SK-N-SH (cell line): ENCODE measurements around the gene TAOK1. TPM values are rescaled to one million over a fixed set of nuclear protein-coding genes. Genes with fewer than 3 reads are reported as not detected.

Experiments
- CTCF ChIA-PET: fragments of 300-600, 350-600 bp; formaldehyde crosslinking; extraction: SDS; loops from one replicate; lab custom pipeline; 2021; lab: Yijun Ruan, JAX
- POLR2A ChIA-PET: fragments of 350-600 bp; sonication (Branson Sonifier 250); formaldehyde crosslinking; extraction: SDS; loops from one replicate; lab custom pipeline; 2020; ENCODE audit warnings: antibody characterized with exemption, inconsistent platforms; lab: Yijun Ruan, JAX
- DNase-seq: peaks from one replicate; pipeline ENCODE4 v3.0.0; 2012
- H2AFZ ChIP-seq: fragments of 200-600 bp; sonication (generic); 2 replicates; pipeline ENCODE4 v1.8.1; 2016; ENCODE audit warnings: antibody characterized with exemption, mild to moderate bottlenecking, low read depth
- H3F3A ChIP-seq: fragments of 200-600 bp; sonication (generic); replicated peaks from 2 replicates; pipeline ENCODE3; 2016; ENCODE audit warnings: antibody characterized with exemption, mild to moderate bottlenecking; ENCODE audit not compliant: insufficient read depth
- H3K27ac ChIP-seq, 2 experiments: fragments of 200-500 bp in 1 of 2; fragments of 200-600 bp in 1 of 2; sonication (Bioruptor generic) in 1 of 2; sonication (generic), shearing (Covaris generic) in 1 of 2; 2 replicates each; pipeline versions ENCODE4 v1.5.1 to v1.6.1; 2014 to 2016; ENCODE audit warnings: low read depth in 2 of 2, inconsistent platforms in 1 of 2, low read length in 1 of 2, mild to moderate bottlenecking in 1 of 2, mixed read lengths in 1 of 2
- H3K27me3 ChIP-seq: fragments of 200-600 bp; sonication (generic), shearing (Covaris generic); 2 replicates; pipeline ENCODE4 v1.6.1; 2016; ENCODE audit warnings: mixed run types; ENCODE audit not compliant: insufficient read depth
- H3K36me3 ChIP-seq, 2 experiments: fragments of 200-500 bp in 1 of 2; fragments of 200-600 bp in 1 of 2; sonication (Bioruptor generic) in 1 of 2; sonication (generic) in 1 of 2; replicated peaks in 1 of 2; 2 replicates each; pipeline versions ENCODE3 to v1.5.1; 2014 to 2016; ENCODE audit warnings: low read length in 1 of 2, mild to moderate bottlenecking in 1 of 2; ENCODE audit not compliant: insufficient read depth in 2 of 2, control insufficient read depth in 1 of 2
- H3K4me1 ChIP-seq, 2 experiments: fragments of 200-500 bp in 1 of 2; fragments of 200-600 bp in 1 of 2; sonication (Bioruptor generic) in 1 of 2; sonication (generic), shearing (Covaris generic) in 1 of 2; 2 replicates each; pipeline versions ENCODE4 v1.5.1 to v1.6.1; 2014 to 2016; ENCODE audit warnings: low read depth in 1 of 2, low read length in 1 of 2, mixed run types in 1 of 2; ENCODE audit not compliant: insufficient read depth in 2 of 2, control insufficient read depth in 1 of 2
- H3K4me2 ChIP-seq: fragments of 200-600 bp; sonication (generic), shearing (Covaris generic); 2 replicates; pipeline ENCODE4 v1.6.1; 2017; ENCODE audit warnings: mixed run types
- H3K4me3 ChIP-seq, 2 experiments: fragments of 200-500 bp in 1 of 2; fragments of 200-600 bp in 1 of 2; sonication (Bioruptor generic) in 1 of 2; sonication (generic), shearing (Covaris generic) in 1 of 2; 2 replicates each; pipeline versions ENCODE4 v1.5.1 to v1.8.1; 2014 to 2016; ENCODE audit warnings: low read depth in 2 of 2, inconsistent platforms in 1 of 2, low read length in 1 of 2, mild to moderate bottlenecking in 1 of 2, mixed read lengths in 1 of 2, moderate library complexity in 1 of 2
- H3K79me2 ChIP-seq: fragments of 200-600 bp; sonication (generic); 2 replicates; pipeline ENCODE4 v1.8.1; 2017; ENCODE audit warnings: mild to moderate bottlenecking; ENCODE audit not compliant: insufficient read depth
- H3K9ac ChIP-seq: fragments of 200-600 bp; sonication (generic); 2 replicates; pipeline ENCODE4 v1.6.1; 2017; ENCODE audit warnings: mixed run types
- H3K9me2 ChIP-seq: fragments of 200-600 bp; sonication (generic); 2 replicates; pipeline ENCODE4 v1.6.1; 2017; ENCODE audit warnings: mixed run types
- H3K9me3 ChIP-seq: fragments of 200-600 bp; sonication (generic); 2 replicates; pipeline ENCODE4 v1.6.1; 2017; ENCODE audit warnings: mixed run types, mild to moderate bottlenecking, moderate library complexity
- H4K20me1 ChIP-seq: fragments of 200-600 bp; sonication (generic); 2 replicates; pipeline ENCODE4 v1.6.1; 2017; ENCODE audit warnings: mild to moderate bottlenecking, mixed run types; ENCODE audit not compliant: insufficient read depth
- CTCF ChIP-seq: fragments of 200-600 bp; sonication (generic); IDR thresholded peaks from 2 replicates; pipeline ENCODE4 v1.6.1; 2017; ENCODE audit warnings: antibody characterized with exemption, mild to moderate bottlenecking, moderate library complexity
- ELF1 ChIP-seq: IDR thresholded peaks from 2 replicates; pipeline ENCODE4 v1.4.0; 2012
- FOSL2 ChIP-seq: IDR thresholded peaks from 2 replicates; pipeline ENCODE4 v1.4.0; 2012; ENCODE audit warnings: low read depth, mild to moderate bottlenecking, moderate library complexity, borderline replicate concordance
- FOXJ3 ChIP-seq: sonication (generic); formaldehyde crosslinking; IDR thresholded peaks from 2 replicates; pipeline ENCODE4 v1.5.1; 2020; ENCODE audit warnings: mild to moderate bottlenecking, missing genetic modification reagents
- FOXM1 ChIP-seq: IDR thresholded peaks from 2 replicates; pipeline ENCODE4 v1.4.0; 2012; ENCODE audit warnings: low read depth, mild to moderate bottlenecking
- GATA2 ChIP-seq: sonication (generic); formaldehyde crosslinking; IDR thresholded peaks from 2 replicates; pipeline ENCODE4 v1.5.0; 2020; ENCODE audit warnings: mild to moderate bottlenecking, missing genetic modification reagents
- IRF3 ChIP-seq: fragments of 150-350 bp; IDR thresholded peaks from 2 replicates; pipeline ENCODE4 v1.6.1; 2016; ENCODE audit warnings: mild to moderate bottlenecking, low read depth, low read length
- JUND ChIP-seq: IDR thresholded peaks from 2 replicates; pipeline ENCODE4 v1.4.0; 2012
- POLR2AphosphoS5 ChIP-seq: IDR thresholded peaks from 2 replicates; pipeline ENCODE4 v1.6.1; 2012; ENCODE audit warnings: low read depth, low read length
- RAD21 ChIP-seq: IDR thresholded peaks from 2 replicates; pipeline ENCODE4 v1.6.1; 2012; ENCODE audit warnings: mild to moderate bottlenecking, low read length
- RCOR1 ChIP-seq: fragments of 150-350 bp; IDR thresholded peaks from 2 replicates; pipeline ENCODE4 v1.6.1; 2017; ENCODE audit warnings: antibody characterized with exemption, low read length
- RXRA ChIP-seq: IDR thresholded peaks from 2 replicates; pipeline ENCODE4 v1.4.0; 2012; ENCODE audit warnings: low read depth, mild to moderate bottlenecking, borderline replicate concordance
- SIN3A ChIP-seq: IDR thresholded peaks from 2 replicates; pipeline ENCODE4 v1.6.1; 2012; ENCODE audit warnings: low read depth, mild to moderate bottlenecking, low read length, moderate library complexity, borderline replicate concordance
- SMC3 ChIP-seq: IDR thresholded peaks from 2 replicates; pipeline ENCODE4 v1.6.1; 2012; ENCODE audit warnings: low read depth, low read length, improper control_type of control experiment
- TCF12 ChIP-seq: IDR thresholded peaks from 2 replicates; pipeline ENCODE4 v1.4.0; 2012
- WGBS: methylation state at CpG from one replicate; pipeline ENCODE4 v1.1.6; 2017; ENCODE audit warnings: low lambda C conversion rate; 5-methylcytosine and 5-hydroxymethylcytosine counted together
- polyA plus RNA-seq, 3 experiments: library from polyadenylated mRNA; depleted of rRNA; stranded (reverse); fragments of >200 nt; gene quantifications; 2 replicates each; pipeline ENCODE4 v1.2.3, GENCODE V29; 2012

The TAOK1 gene
- polyA plus RNA-seq, 1 of the 3 experiments (the other 2 are of a cell fraction): 5.9 TPM

GRCh38 chr17:29526322-29526721 lies 136.2 kb downstream of the TAOK1 start:
- DNase-seq: no peak
- Histone ChIP-seq H3K4me1 (no peaks in the 10 kb centered on the region), H3K9me2 (no peaks in the 10 kb centered on the region), H3K79me2 (peaks cover 7% of the 10 kb centered on the region), H3K9ac (no peak overlapping the region), H3K4me3 (no peak overlapping the region), H3K4me2 (no peak overlapping the region), H4K20me1 (no peaks in the 10 kb centered on the region), H3K9me3 (no peaks in the 10 kb centered on the region), H3K27ac (no peak overlapping the region), H3K36me3 (peaks cover 18 to 45% of the 10 kb centered on the region in 2 experiments), H2AFZ (no peak overlapping the region), H3F3A (peaks cover 15% of the 10 kb centered on the region), H3K27me3 (no peaks in the 10 kb centered on the region)
- ChIA-PET CTCF (interaction anchor here (1.7 to 2.6 kb wide), 3 partner anchors 10 to 157 kb away, joined by 4 to 16 read pairs (median 6); no protein-coding TSS in a partner anchor), POLR2A (no interaction called here)
- TF ChIP-seq JUND (no peak), TCF12 (no peak), IRF3 (no peak)
- WGBS: 93% methylated on average over 3 of the region's 3 CpGs

- POLR2A ChIA-PET: no interaction called here
- H3K4me3 ChIP-seq: no peak overlapping the region
- no peak overlapping the region for H3K27ac ChIP-seq
- no peaks in the 10 kb centered on the region for H3K9me2 ChIP-seq
- no peak for TF ChIP-seq RAD21
- TF ChIP-seq CTCF: no peak
- no peak for TF ChIP-seq GATA2 (CRISPR knock-in tag)
- no peak for TF ChIP-seq RXRA
- TF ChIP-seq FOXM1: no peak
- TF ChIP-seq TCF12: no peak
- CTCF ChIA-PET: interaction anchor here (1.4 to 6.8 kb wide), 3 partner anchors 10 to 164 kb away, joined by 6 to 75 read pairs (median 10); no protein-coding TSS in a partner anchor
- no peak overlapping the region for H3K4me2 ChIP-seq
- H3K27me3 ChIP-seq: no peaks in the 10 kb centered on the region
- H3F3A ChIP-seq: peaks cover 21% of the 10 kb centered on the region
- H3K9me3 ChIP-seq: no peaks in the 10 kb centered on the region
- H3K9ac ChIP-seq: no peak overlapping the region
- H3K36me3 ChIP-seq: peaks cover 21 to 39% of the 10 kb centered on the region in 2 experiments
- no peak overlapping the region for H2AFZ ChIP-seq
- DNase-seq: no peak
- H3K4me1 ChIP-seq: no peaks in the 10 kb centered on the region
- 92% methylated on average over 8 of the region's 8 CpGs for WGBS
- no peaks in the 10 kb centered on the region; the same call in 1 of the 2 replicates for H3K79me2 ChIP-seq
- H4K20me1 ChIP-seq: 0 out of 2 replicates have a peak, but pooled peaks cover 3% of the 10 kb centered on the region
These were observed 143.8 kb downstream of the TAOK1 start for GRCh38 chr17:29533976-29534375.

- H3K27me3 ChIP-seq: no peaks in the 10 kb centered on the region
- no peaks in the 10 kb centered on the region for H4K20me1 ChIP-seq
- no peak overlapping the region for H3K27ac ChIP-seq
- H3K9me3 ChIP-seq: no peaks in the 10 kb centered on the region
- H3K4me2 ChIP-seq: no peak overlapping the region
- H3K9me2 ChIP-seq: no peaks in the 10 kb centered on the region
- ChIA-PET CTCF (interaction anchor here (0.9 to 3.1 kb wide), 2 partner anchors 13 to 174 kb away, joined by 3 to 14 read pairs; no protein-coding TSS in a partner anchor), POLR2A (no interaction called here)
- no peak overlapping the region for H3K4me3 ChIP-seq
- peaks cover 52 to 55% of the 10 kb centered on the region in 2 experiments for H3K36me3 ChIP-seq
- no peaks in the 10 kb centered on the region for H3K79me2 ChIP-seq
- TF ChIP-seq POLR2AphosphoS5: no peak
- no peak for TF ChIP-seq TCF12
- TF ChIP-seq FOSL2: no peak
- TF ChIP-seq SIN3A: no peak
- TF ChIP-seq FOXJ3 (CRISPR knock-in tag): no peak
- TF ChIP-seq RCOR1: no peak
- TF ChIP-seq IRF3: no peak
- no peak for TF ChIP-seq SMC3
- TF ChIP-seq CTCF: no peak
- no peak for TF ChIP-seq ELF1
- WGBS: 93% methylated on average over 4 of the region's 4 CpGs
- no peaks in the 10 kb centered on the region for H3F3A ChIP-seq
- no peak overlapping the region for H2AFZ ChIP-seq
- H3K9ac ChIP-seq: no peak overlapping the region
- DNase-seq: no peak
- H3K4me1 ChIP-seq: peaks cover 0 to 3% of the 10 kb centered on the region in 2 experiments; a peak in 2 of 4 replicates
These were observed 153.9 kb downstream of the TAOK1 start for GRCh38 chr17:29544066-29544465.
